ENCODE results near the gene SCN2B. TPM values are rescaled to one million over a fixed set of nuclear protein-coding genes. Genes with fewer than 3 reads are reported as not detected.
A peak's percentile ranks its signal among the peaks of the same experiment; 100 is the strongest.

SCN2B gene
- total RNA-seq, 1 experiment from 2014 or later: 0.20 TPM

GRCh38 chr11:118128310-118128709, 48.1 kb downstream of the SCN2B start (continued):
- TF ChIP-seq ZNF138 (CRISPR knock-in tag; conservative IDR thresholded peaks at IDR 0.05) (no peak), IRF2 (CRISPR knock-in tag; IDR thresholded peaks at IDR 0.05; ENCODE audit: borderline replicate concordance, low read depth) (no peak)

- H3K27ac Mint-ChIP-seq: no peak overlapping the region; the same call in 1 of the 2 replicates
- no peaks in the 10 kb centered on the region for H3K9me3 Mint-ChIP-seq
- POLR2A ChIA-PET: no interaction called here
- H3K4me3 Mint-ChIP-seq: no peak overlapping the region
- CTCF ChIA-PET: no interaction called here
- DNase-seq (ENCODE audit: low spot score): no peak
- H3K27me3 Mint-ChIP-seq (ENCODE audit: low read depth): peaks cover 2% of the 10 kb centered on the region; the same call in 1 of the 2 replicates
- no peaks in the 10 kb centered on the region for H3K36me3 Mint-ChIP-seq
- ATAC-seq: no peak; the same call in 1 of the 2 replicates
- H3K4me1 Mint-ChIP-seq: peaks cover 4% of the 10 kb centered on the region; the same call in 1 of the 2 replicates
- TF ChIP-seq ZNF423 (CRISPR knock-in tag; IDR thresholded peaks at IDR 0.05) (no peak), CREB1 (CRISPR knock-in tag; IDR thresholded peaks at IDR 0.05) (no peak), NR1H2 (CRISPR knock-in tag; IDR thresholded peaks at IDR 0.05) (no peak), PRRX2 (CRISPR knock-in tag; IDR thresholded peaks at IDR 0.05) (0 out of 2 replicates have a peak, but pooled peaks have one; percentile 35), ERG (CRISPR knock-in tag; IDR thresholded peaks at IDR 0.05) (no peak), ZNF532 (CRISPR knock-in tag; IDR thresholded peaks at IDR 0.05; ENCODE audit: borderline replicate concordance) (peak; percentile 55; the same call in 1 of the 2 replicates), NR3C1 (CRISPR knock-in tag; conservative IDR thresholded peaks at IDR 0.05; ENCODE audit: low read depth) (no peak), AR (CRISPR knock-in tag; IDR thresholded peaks at IDR 0.05) (peak; percentile 46; the same call in 1 of the 2 replicates), E2F5 (CRISPR knock-in tag; IDR thresholded peaks at IDR 0.05) (no peak), ZNF281 (CRISPR knock-in tag; IDR thresholded peaks at IDR 0.05) (no peak), OVOL2 (CRISPR knock-in tag; IDR thresholded peaks at IDR 0.05; ENCODE audit: borderline replicate concordance) (no peak), ZSCAN18 (CRISPR knock-in tag; IDR thresholded peaks at IDR 0.05) (no peak), FOXK1 (CRISPR knock-in tag; IDR thresholded peaks at IDR 0.05) (no peak), SP1 (CRISPR knock-in tag; conservative IDR thresholded peaks at IDR 0.05) (no peak), ZNF416 (CRISPR knock-in tag; IDR thresholded peaks at IDR 0.05) (peak; percentile 87), FOXP1 (CRISPR knock-in tag; IDR thresholded peaks at IDR 0.05; ENCODE audit: borderline replicate concordance) (no peak)
Observed at GRCh38 chr11:118126082-118126838, 50.2 kb downstream of the SCN2B start.

Measured in WTC11 (cell line).